Lung (tissue), 12 donors: Measurements from ENCODE around the gene ATP11A. TPM values are rescaled to one million over a fixed set of nuclear protein-coding genes. Genes with fewer than 3 reads are reported as not detected.

Experiments
- ATAC-seq: fragments of 200-7000 bp; cut with Tn5 transposase; one replicate; pipeline ENCODE4 v1.9.1; 2020; ENCODE audit warnings: moderate number of reproducible peaks; ENCODE audit not compliant: insufficient read depth, low FRiP score
- DNase-seq, 3 donors: peaks; one replicate each; pipeline ENCODE4 v3.0.0-alpha.2; 2013 to 2017
- H3K27ac ChIP-seq, 2 donors: one replicate each; pipeline ENCODE4 v1.5.1; 2013; ENCODE audit warnings: mild to moderate bottlenecking in 2 of 2, moderate library complexity in 2 of 2, control low read depth in 1 of 2, inconsistent platforms in 1 of 2, low read depth in 1 of 2, low read length in 1 of 2
- H3K27me3 ChIP-seq, 3 donors: one replicate each; pipeline ENCODE4 v1.5.1; 2013; ENCODE audit warnings: low read length in 2 of 3; ENCODE audit not compliant: control insufficient read depth in 3 of 3, insufficient read depth in 3 of 3
- H3K36me3 ChIP-seq, 4 donors: one replicate each; pipeline ENCODE4 v1.5.1; 2013; ENCODE audit warnings: low read length in 4 of 4, mild to moderate bottlenecking in 1 of 4, moderate library complexity in 1 of 4; ENCODE audit not compliant: control insufficient read depth in 4 of 4, insufficient read depth in 4 of 4
- H3K4me1 ChIP-seq, 5 donors: one replicate each; pipeline ENCODE4 v1.5.1; 2013; ENCODE audit warnings: low read length in 5 of 5, mild to moderate bottlenecking in 2 of 5, moderate library complexity in 1 of 5; ENCODE audit not compliant: control insufficient read depth in 5 of 5, insufficient read depth in 5 of 5
- H3K4me3 ChIP-seq: one replicate; pipeline ENCODE4 v1.5.1; 2013; ENCODE audit warnings: mild to moderate bottlenecking, control low read depth, moderate library complexity
- H3K9ac ChIP-seq, 2 donors: one replicate each; pipeline ENCODE4 v1.5.1; 2013; ENCODE audit warnings: low read length in 2 of 2, control low read depth in 1 of 2; ENCODE audit not compliant: insufficient read depth in 1 of 2
- H3K9me3 ChIP-seq, 4 donors: one replicate each; pipeline ENCODE4 v1.5.1; 2013; ENCODE audit warnings: low read length in 3 of 4, mild to moderate bottlenecking in 1 of 4, moderate library complexity in 1 of 4; ENCODE audit not compliant: control insufficient read depth in 4 of 4, insufficient read depth in 3 of 4
- CTCF ChIP-seq: IDR thresholded peaks from 2 replicates; pipeline ENCODE4 v1.5.1; 2012; ENCODE audit warnings: mild to moderate bottlenecking; ENCODE audit errors: control extremely low read depth, extremely low read depth
- WGBS, 2 donors: extraction: QIAGEN DNeasy Blood & Tissue Kit; methylation state at CpG; one replicate each; pipeline ENCODE4 v1.1.7; 2013; 5-methylcytosine and 5-hydroxymethylcytosine counted together
- polyA plus RNA-seq, 2 donors: library from polyadenylated mRNA; stranded (reverse); fragments of 200-250 nt; gene quantifications; one replicate each; pipeline ENCODE4 v1.2.1, GENCODE V29; 2013
- total RNA-seq, 2 donors: library from RNA; depleted of rRNA in 1 of 2; stranded (reverse); fragments of >200 nt in 1 of 2; gene quantifications; one replicate each; pipeline ENCODE4 v1.2.1, GENCODE V29; 2014 to 2021
- donor health status: control.
- donor health status: control.
- donor health status: Bipolar disorder and iron deficiency.
- donor health status: healthy.
- donor health status: DM: yes; HTN: yes; CAD: no.

The ATP11A gene
- total and polyA plus RNA-seq, 4 donors, result 46.3 to 317 (median 162) TPM

DNA sequence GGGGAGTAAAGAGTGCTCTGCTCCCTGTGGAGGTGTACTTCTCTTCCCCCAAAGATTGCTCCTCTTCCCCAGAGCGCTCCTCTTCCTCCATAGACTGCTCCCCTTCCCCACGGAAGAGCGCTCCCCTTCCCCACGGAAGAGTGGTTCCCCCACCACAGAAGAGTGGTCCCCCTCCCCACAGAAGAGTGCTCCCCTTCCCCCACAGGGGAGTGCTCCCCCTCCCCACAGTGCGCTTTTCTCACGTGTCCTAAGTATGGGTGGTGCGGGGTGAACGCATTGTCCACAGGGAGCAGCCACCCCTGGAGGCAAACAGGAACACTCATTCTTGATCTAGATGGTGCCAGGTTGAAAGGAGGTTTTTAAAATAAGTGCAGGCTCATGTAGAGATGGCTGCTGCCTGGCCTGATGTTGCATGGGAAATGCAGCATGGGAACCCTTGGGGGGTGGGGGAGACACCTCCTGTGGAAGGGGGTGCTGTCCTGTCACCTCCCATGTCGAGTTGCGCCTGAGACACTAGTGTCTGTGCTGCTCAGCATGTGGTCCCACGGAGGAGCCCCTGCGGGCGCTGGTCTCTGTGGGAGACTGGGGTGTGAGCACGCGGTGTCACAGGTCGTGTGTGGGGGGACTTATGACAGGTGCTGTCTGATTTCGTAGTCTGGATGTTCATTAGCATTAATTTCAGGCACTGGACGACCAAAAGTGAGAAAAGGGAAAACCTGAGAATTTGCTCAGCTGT is 52.2 kb downstream of the ATP11A start:
- no peak for TF ChIP-seq CTCF
- DNase-seq, result no peak
- H3K36me3 ChIP-seq, result no peaks in the 10 kb centered on the region
- H3K4me1 ChIP-seq, result peaks cover 3 to 28% (median 13%) of the 10 kb centered on the region in 5 donors
- no peak for ATAC-seq
- H3K27me3 ChIP-seq, result no peaks in the 10 kb centered on the region
- 88 to 92% methylated on average over 18 of the region's 18 CpGs for WGBS, 2 donors
- H3K9ac ChIP-seq, result no peak overlapping the region
- no peak overlapping the region for H3K4me3 ChIP-seq
- no peaks in the 10 kb centered on the region for H3K9me3 ChIP-seq
- H3K27ac ChIP-seq, result peak overlapping the region in 1 of 2 donors; percentile 17

DNA sequence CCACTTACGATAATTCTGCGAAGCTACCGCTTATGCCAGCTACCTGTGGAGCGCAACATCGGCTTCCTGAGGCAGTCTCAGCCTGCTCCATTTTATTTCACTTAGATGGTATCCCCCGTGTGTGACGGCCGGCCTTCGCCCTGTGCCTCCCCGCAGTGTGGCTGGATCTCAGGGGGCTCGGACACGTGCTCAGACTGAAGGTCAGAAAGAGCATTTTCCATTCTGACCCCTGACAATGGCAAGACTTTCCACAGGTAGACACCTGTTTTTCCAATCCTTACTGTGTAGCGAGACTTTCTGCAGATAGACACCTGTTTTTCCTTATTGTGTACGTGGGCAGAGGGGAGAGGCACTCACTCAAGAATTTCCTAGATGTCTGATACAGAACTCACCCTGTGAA is 52.7 kb downstream of the ATP11A start:
- H3K4me1 ChIP-seq, result peaks cover 5 to 28% (median 13%) of the 10 kb centered on the region in 5 donors

DNA sequence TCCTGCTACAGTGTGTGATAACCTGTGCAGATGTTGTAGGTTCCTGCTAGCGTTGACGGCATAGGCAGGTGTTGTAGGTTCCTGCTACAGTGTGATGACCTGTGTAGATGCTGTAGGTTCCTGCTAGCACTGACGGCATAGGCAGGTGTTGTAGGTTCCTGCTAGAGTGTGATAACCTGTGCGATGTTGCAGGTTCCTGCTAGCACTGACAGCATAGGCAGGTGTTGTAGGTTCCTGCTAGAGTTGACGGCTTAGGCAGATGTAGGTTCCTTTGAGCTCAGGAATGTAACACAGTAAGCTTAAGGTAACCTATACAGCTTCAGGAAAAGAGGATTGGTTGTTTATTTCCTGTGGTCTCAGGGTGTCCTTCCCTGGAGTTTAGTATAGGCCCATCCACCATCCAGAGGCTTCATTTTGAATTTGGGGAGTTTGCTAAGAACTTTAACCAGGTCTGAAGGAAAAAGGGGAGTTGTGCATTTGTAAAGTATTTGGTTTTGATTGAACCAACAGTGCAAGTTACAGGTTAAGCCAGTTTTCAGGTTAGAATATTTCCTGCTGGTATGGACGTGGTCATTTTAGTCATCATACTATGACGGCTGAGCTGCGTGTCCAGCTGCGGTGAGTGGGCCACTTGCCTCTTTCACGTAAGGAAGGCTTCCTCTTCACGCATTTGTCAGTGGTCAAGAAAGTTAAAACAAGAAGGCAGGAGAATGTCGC is 53.8 kb downstream of the ATP11A start:
- WGBS, 2 donors, result 73 to 85% methylated on average over 12 of the region's 12 CpGs
- ATAC-seq (no peak), DNase-seq (no peak)
- no peak overlapping the region for H3K4me3 ChIP-seq
- peaks cover 5 to 26% (median 13%) of the 10 kb centered on the region in 5 donors for H3K4me1 ChIP-seq
- H3K27ac ChIP-seq, result peak overlapping the region; percentile 38 to 59
- no peak for TF ChIP-seq CTCF
- no peaks in the 10 kb centered on the region for H3K36me3 ChIP-seq
- no peaks in the 10 kb centered on the region for H3K9me3 ChIP-seq
- no peaks in the 10 kb centered on the region for H3K27me3 ChIP-seq
- peak overlapping the region in 1 of 2 donors; percentile 47 for H3K9ac ChIP-seq

More for the DNA sequence above, 52.7 kb downstream of the ATP11A start:
- 92 to 96% methylated on average over 14 of the region's 14 CpGs for WGBS, 2 donors
- Histone ChIP-seq H3K27me3 (no peaks in the 10 kb centered on the region), H3K9me3 (no peaks in the 10 kb centered on the region), H3K9ac (no peak overlapping the region), H3K4me3 (no peak overlapping the region), H3K36me3 (no peaks in the 10 kb centered on the region), H3K27ac (no peak overlapping the region)
- ATAC-seq (no peak), DNase-seq (no peak)
- TF ChIP-seq CTCF, result no peak
